ENCODE data around the gene FBXO41.

Gene FBXO41

GRCh38 chr2:73210696-73211095 is 73.6 kb downstream of the FBXO41 start:
- DNase-seq (ENCODE audit: low read depth): no peak

- DNase-seq (ENCODE audit: low read depth): no peak
Observed at GRCh38 chr2:73210019-73210418, 74.3 kb downstream of the FBXO41 start.

- DNase-seq (ENCODE audit: low read depth): no peak
Observed at GRCh38 chr2:73208258-73208657, 76.0 kb downstream of the FBXO41 start.

GRCh38 chr2:73205611-73206010 is 78.7 kb downstream of the FBXO41 start:
- DNase-seq (ENCODE audit: low read depth): no peak
